NT2/D1 (cell line): ENCODE results near the gene NAT14.

ENCODE experiments used
- SUZ12 ChIP-seq: IDR thresholded peaks from 2 replicates; pipeline ENCODE4 v1.6.1; 2011; ENCODE audit not compliant: insufficient read length, insufficient read depth; ENCODE audit errors: extremely low read depth
- YY1 ChIP-seq: IDR thresholded peaks from 2 replicates; pipeline ENCODE4 v1.6.1; 2011; ENCODE audit not compliant: insufficient read length, insufficient read depth
- ZNF274 ChIP-seq: IDR thresholded peaks from 2 replicates; pipeline ENCODE4 v1.6.1; 2011; ENCODE audit warnings: mild to moderate bottlenecking, low read depth, low read length

DNA sequence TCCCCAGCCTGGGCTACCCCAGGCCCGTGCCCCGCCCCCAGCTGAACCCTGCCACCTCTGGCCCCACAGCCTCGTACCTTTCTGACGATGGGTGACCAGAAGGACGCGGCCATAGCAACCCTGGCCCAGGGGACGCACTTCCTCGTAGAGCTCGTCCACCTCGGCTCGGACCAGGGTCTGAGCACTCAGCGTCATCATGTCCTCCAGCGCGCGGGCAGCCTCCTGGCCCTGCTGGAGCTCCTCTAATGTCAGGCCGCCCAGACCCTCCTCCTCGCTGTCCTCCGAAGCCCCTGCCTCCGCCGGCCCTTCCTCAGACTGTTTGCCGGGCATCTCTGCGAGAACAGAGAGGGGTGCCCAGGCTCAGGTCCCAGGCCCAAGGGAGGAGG lies 51.0 kb downstream of the NAT14 start:
- TF ChIP-seq YY1 (no peak), ZNF274 (no peak), SUZ12 (no peak)
